OCI-LY1 (cell line): ENCODE data around the gene MAGEB17.

Source experiments
- EZH2 ChIP-seq: fragments of 200-600 bp; sonication (generic), shearing (Covaris generic); IDR thresholded peaks from 2 replicates; pipeline ENCODE4 v1.8.0; 2017; ENCODE audit warnings: borderline replicate concordance, mixed run types, mild to moderate bottlenecking, antibody characterized with exemption, low read length, moderate library complexity, mixed read lengths
- TF ChIP-seq, protein P1 (sequence below): fragments of 200-600 bp; sonication (generic), shearing (Covaris generic); IDR thresholded peaks from 2 replicates; pipeline ENCODE4 v1.5.1; 2017; ENCODE audit warnings: mild to moderate bottlenecking, antibody characterized with exemption, low read length, moderate library complexity, mixed read lengths

GRCh38 chrX:16140983-16141382, 26.3 kb upstream of the MAGEB17 start:
- TF ChIP-seq, protein P1, sequence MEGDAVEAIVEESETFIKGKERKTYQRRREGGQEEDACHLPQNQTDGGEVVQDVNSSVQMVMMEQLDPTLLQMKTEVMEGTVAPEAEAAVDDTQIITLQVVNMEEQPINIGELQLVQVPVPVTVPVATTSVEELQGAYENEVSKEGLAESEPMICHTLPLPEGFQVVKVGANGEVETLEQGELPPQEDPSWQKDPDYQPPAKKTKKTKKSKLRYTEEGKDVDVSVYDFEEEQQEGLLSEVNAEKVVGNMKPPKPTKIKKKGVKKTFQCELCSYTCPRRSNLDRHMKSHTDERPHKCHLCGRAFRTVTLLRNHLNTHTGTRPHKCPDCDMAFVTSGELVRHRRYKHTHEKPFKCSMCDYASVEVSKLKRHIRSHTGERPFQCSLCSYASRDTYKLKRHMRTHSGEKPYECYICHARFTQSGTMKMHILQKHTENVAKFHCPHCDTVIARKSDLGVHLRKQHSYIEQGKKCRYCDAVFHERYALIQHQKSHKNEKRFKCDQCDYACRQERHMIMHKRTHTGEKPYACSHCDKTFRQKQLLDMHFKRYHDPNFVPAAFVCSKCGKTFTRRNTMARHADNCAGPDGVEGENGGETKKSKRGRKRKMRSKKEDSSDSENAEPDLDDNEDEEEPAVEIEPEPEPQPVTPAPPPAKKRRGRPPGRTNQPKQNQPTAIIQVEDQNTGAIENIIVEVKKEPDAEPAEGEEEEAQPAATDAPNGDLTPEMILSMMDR = no peak
- TF ChIP-seq EZH2 = no peak
